Lower leg skin (tissue), 3 donors: ENCODE results near the gene MNS1.

Experiments used
- CTCF ChIP-seq, 3 donors: fragments of 450-650 bp; IDR thresholded peaks; one replicate each; pipeline ENCODE4 v1.5.1; 2016; ENCODE audit warnings: antibody characterized with exemption in 3 of 3, mild to moderate bottlenecking in 3 of 3, moderate library complexity in 2 of 3
- POLR2A ChIP-seq, 2 donors: fragments of 450-650 bp; IDR thresholded peaks; one replicate each; pipeline ENCODE4 v1.6.1; 2016 to 2017; ENCODE audit warnings: antibody characterized with exemption in 2 of 2, mild to moderate bottlenecking in 1 of 2, moderate library complexity in 1 of 2

GRCh38 chr15:56492236-56492635 is 27.3 kb upstream of the MNS1 start:
- TF ChIP-seq CTCF (IDR thresholded peaks at IDR 0.05) (no peak), POLR2A (IDR thresholded peaks at IDR 0.05) (no peak)
